ENCODE data around the gene HDAC4.

DNA sequence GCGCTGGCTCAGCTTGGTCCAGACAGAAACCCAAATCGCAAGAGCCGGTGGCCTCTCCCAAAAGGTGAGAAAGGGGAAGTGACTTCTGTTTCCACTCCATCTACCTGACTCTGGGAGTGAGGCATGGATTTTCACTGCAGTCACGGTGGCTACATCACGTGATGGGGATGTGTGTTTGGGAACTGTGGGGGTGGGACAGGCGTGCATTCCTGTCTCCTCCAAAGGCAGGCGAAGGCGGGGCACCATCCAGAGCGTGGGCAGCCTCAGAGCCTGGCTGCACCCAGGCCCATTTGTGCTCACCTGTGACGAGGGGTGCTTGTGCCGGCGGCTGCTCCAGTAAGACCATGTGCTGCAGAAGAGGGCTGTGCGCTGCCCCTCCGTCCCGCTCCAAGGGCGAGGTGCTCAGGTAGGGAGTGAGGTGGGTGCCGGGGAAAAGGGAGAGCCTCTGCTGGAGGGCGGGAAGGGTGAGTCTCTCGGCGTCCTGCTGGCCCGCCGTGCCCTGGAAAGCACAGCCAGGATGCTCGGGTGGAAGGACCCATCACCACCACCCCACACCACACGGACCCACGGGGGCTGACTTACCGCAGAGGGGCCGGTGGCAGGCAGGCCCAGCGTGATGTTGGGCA, 266.8 kb downstream of the HDAC4 start:
- no peak for TF ChIP-seq POLR2A (IDR thresholded peaks at IDR 0.05)
- TF ChIP-seq, protein P1, sequence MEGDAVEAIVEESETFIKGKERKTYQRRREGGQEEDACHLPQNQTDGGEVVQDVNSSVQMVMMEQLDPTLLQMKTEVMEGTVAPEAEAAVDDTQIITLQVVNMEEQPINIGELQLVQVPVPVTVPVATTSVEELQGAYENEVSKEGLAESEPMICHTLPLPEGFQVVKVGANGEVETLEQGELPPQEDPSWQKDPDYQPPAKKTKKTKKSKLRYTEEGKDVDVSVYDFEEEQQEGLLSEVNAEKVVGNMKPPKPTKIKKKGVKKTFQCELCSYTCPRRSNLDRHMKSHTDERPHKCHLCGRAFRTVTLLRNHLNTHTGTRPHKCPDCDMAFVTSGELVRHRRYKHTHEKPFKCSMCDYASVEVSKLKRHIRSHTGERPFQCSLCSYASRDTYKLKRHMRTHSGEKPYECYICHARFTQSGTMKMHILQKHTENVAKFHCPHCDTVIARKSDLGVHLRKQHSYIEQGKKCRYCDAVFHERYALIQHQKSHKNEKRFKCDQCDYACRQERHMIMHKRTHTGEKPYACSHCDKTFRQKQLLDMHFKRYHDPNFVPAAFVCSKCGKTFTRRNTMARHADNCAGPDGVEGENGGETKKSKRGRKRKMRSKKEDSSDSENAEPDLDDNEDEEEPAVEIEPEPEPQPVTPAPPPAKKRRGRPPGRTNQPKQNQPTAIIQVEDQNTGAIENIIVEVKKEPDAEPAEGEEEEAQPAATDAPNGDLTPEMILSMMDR (IDR thresholded peaks at IDR 0.05) = no peak
